CD4-positive, alpha-beta memory T cell (primary cell): Measurements from ENCODE around the gene MLPH. TPM values are rescaled to one million over a fixed set of nuclear protein-coding genes. Genes with fewer than 3 reads are reported as not detected.

Source experiments
- CTCF ChIA-PET: fragments of 350-600 bp; sonication (Branson Sonifier 250); formaldehyde crosslinking; loops from one replicate; lab custom pipeline; 2021; ENCODE audit warnings: inconsistent platforms; ENCODE audit not compliant: partially characterized antibody; lab: Charles Lee
- POLR2A ChIA-PET: fragments of 350-600 bp; sonication (Branson Sonifier 250); formaldehyde crosslinking; loops from one replicate; lab custom pipeline; 2021; ENCODE audit not compliant: partially characterized antibody; lab: Charles Lee
- DNase-seq, 5 donors: peaks; one replicate each; pipeline versions ENCODE4 v3.0.0 to v3.0.0-alpha.2; 2020 to 2022; ENCODE audit warnings: mixed read lengths in 1 of 5
- H3K27ac ChIP-seq: one replicate; pipeline ENCODE4 v1.7.0; 2013; ENCODE audit warnings: low read depth, low read length
- H3K27me3 ChIP-seq: 2 replicates; pipeline ENCODE4 v1.7.0; 2013; ENCODE audit warnings: mild to moderate bottlenecking, low read length, moderate library complexity; ENCODE audit not compliant: insufficient read depth
- H3K36me3 ChIP-seq: 2 replicates; pipeline ENCODE4 v1.7.0; 2013; ENCODE audit warnings: mild to moderate bottlenecking, low read length, moderate library complexity; ENCODE audit not compliant: insufficient read depth
- H3K4me1 ChIP-seq: 2 replicates; pipeline ENCODE4 v1.7.0; 2013; ENCODE audit warnings: mild to moderate bottlenecking, low read length, moderate library complexity; ENCODE audit not compliant: insufficient read depth
- H3K4me3 ChIP-seq, 2 donors: one replicate each; pipeline ENCODE4 v1.7.0; 2013; ENCODE audit warnings: low read length in 2 of 2, mild to moderate bottlenecking in 1 of 2
- H3K9me3 ChIP-seq, 2 donors: one replicate each; pipeline ENCODE4 v1.7.0; 2013; ENCODE audit warnings: low read length in 2 of 2, control low read depth in 1 of 2; ENCODE audit not compliant: control insufficient read depth in 1 of 2
- H3K27ac Mint-ChIP-seq, 7 donors: one replicate each; pipeline ENCODE4 v1.8.0; 2020 to 2021; ENCODE audit warnings: mixed read lengths in 7 of 7, mild to moderate bottlenecking in 6 of 7, inconsistent platforms in 3 of 7, moderate library complexity in 3 of 7
- H3K27me3 Mint-ChIP-seq, 2 donors: one replicate each; pipeline ENCODE4 v1.8.0; 2020 to 2021; ENCODE audit warnings: mixed read lengths in 2 of 2
- H3K36me3 Mint-ChIP-seq, 2 donors: one replicate each; pipeline ENCODE4 v1.8.0; 2020 to 2021; ENCODE audit warnings: mixed read lengths in 2 of 2, inconsistent platforms in 1 of 2, mild to moderate bottlenecking in 1 of 2
- H3K4me1 Mint-ChIP-seq, 4 donors: one replicate each; pipeline ENCODE4 v1.8.0; 2020 to 2021; ENCODE audit warnings: mixed read lengths in 4 of 4, mild to moderate bottlenecking in 1 of 4
- H3K4me3 Mint-ChIP-seq, 8 donors: one replicate each; pipeline ENCODE4 v1.8.0; 2020 to 2021; ENCODE audit warnings: mixed read lengths in 8 of 8, mild to moderate bottlenecking in 7 of 8, moderate library complexity in 6 of 8, inconsistent platforms in 3 of 8
- H3K9me3 Mint-ChIP-seq, 8 donors: one replicate each; pipeline ENCODE4 v1.8.0; 2020 to 2021; ENCODE audit warnings: mixed read lengths in 8 of 8, mild to moderate bottlenecking in 5 of 8, inconsistent platforms in 3 of 8, moderate library complexity in 1 of 8
- intact Hi-C: fragments of 100-400 bp; cut with micrococcal nuclease; formaldehyde crosslinking; loops from one replicate; pipeline ENCODE4 v1.15.1; 2023
- polyA plus RNA-seq, 2 donors: library from polyadenylated mRNA; unstranded; fragments of 300-500 nt; fragmentation: Illumina TruSeq; gene quantifications; one replicate each; pipeline ENCODE4 v1.2.3, GENCODE V29; 2021
- total RNA-seq, 2 experiments: library from RNA; stranded (reverse); gene quantifications; one replicate each; pipeline ENCODE4 v1.2.3, GENCODE V29; 2021

The MLPH gene
- total and polyA plus RNA-seq, 4 experiments from 2014 or later: not detected

- Mint-ChIP-seq H3K36me3 (no peaks in the 10 kb centered on the region), H3K27me3 (no peaks in the 10 kb centered on the region), H3K9me3 (no peaks in the 10 kb centered on the region), H3K27ac (no peak overlapping the region), H3K4me3 (no peak overlapping the region), H3K4me1 (no peaks in the 10 kb centered on the region)
- no peak overlapping the region for H3K27ac ChIP-seq
- H3K27me3 ChIP-seq: no peaks in the 10 kb centered on the region
- H3K4me3 ChIP-seq: no peak overlapping the region
- no peak for DNase-seq
- ChIA-PET POLR2A (no interaction called here), CTCF (interaction anchor here (2.2 kb wide), 1 partner anchor 24 kb away, joined by 7 read pairs; no protein-coding TSS in a partner anchor)
- no peaks in the 10 kb centered on the region for H3K36me3 ChIP-seq
- no peaks in the 10 kb centered on the region for H3K4me1 ChIP-seq
- intact Hi-C loops: no loop called here
- H3K9me3 ChIP-seq: no peaks in the 10 kb centered on the region
Observed at GRCh38 chr2:237547841-237548416, 60.9 kb downstream of the MLPH start.

GRCh38 chr2:237549216-237549615 is 62.2 kb downstream of the MLPH start:
- no peak overlapping the region for H3K27ac ChIP-seq
- H3K27me3 ChIP-seq: no peaks in the 10 kb centered on the region
- H3K4me1 ChIP-seq: no peaks in the 10 kb centered on the region
- Mint-ChIP-seq H3K9me3 (peaks cover 0 to 6% (median 1%) of the 10 kb centered on the region in 8 donors), H3K4me3 (no peak overlapping the region), H3K27ac (no peak overlapping the region), H3K36me3 (no peaks in the 10 kb centered on the region), H3K27me3 (peaks cover 0 to 7% of the 10 kb centered on the region in 2 donors), H3K4me1 (no peaks in the 10 kb centered on the region)
- DNase-seq: no peak
- no peak overlapping the region for H3K4me3 ChIP-seq
- H3K9me3 ChIP-seq: no peaks in the 10 kb centered on the region
- ChIA-PET CTCF (interaction anchor here (1.1 to 1.3 kb wide), 3 partner anchors 23 to 128 kb away, joined by 3 to 5 read pairs (median 4); no protein-coding TSS in a partner anchor), POLR2A (no interaction called here)
- intact Hi-C loops: no loop called here
- H3K36me3 ChIP-seq: no peaks in the 10 kb centered on the region

- Mint-ChIP-seq H3K9me3 (peaks cover 0 to 12% (median 3%) of the 10 kb centered on the region in 8 donors), H3K4me3 (no peak overlapping the region), H3K4me1 (no peaks in the 10 kb centered on the region), H3K27me3 (peaks cover 2 to 7% of the 10 kb centered on the region in 2 donors), H3K36me3 (no peaks in the 10 kb centered on the region), H3K27ac (no peak overlapping the region)
- Histone ChIP-seq H3K36me3 (no peaks in the 10 kb centered on the region), H3K9me3 (no peaks in the 10 kb centered on the region), H3K27me3 (no peaks in the 10 kb centered on the region), H3K27ac (no peak overlapping the region), H3K4me1 (no peaks in the 10 kb centered on the region), H3K4me3 (no peak overlapping the region)
- intact Hi-C loops: no loop called here
- CTCF ChIA-PET: interaction anchor here (1.1 to 1.3 kb wide), 3 partner anchors 22 to 128 kb away, joined by 3 to 5 read pairs (median 4); no protein-coding TSS in a partner anchor
- POLR2A ChIA-PET: no interaction called here
- DNase-seq: no peak
Observed at GRCh38 chr2:237549643-237550415, 62.8 kb downstream of the MLPH start.

GRCh38 chr2:237551071-237551574 is 64.1 kb downstream of the MLPH start:
- Histone ChIP-seq H3K4me3 (no peak overlapping the region), H3K27ac (no peak overlapping the region), H3K36me3 (no peaks in the 10 kb centered on the region), H3K9me3 (peaks cover 0 to 1% of the 10 kb centered on the region in 2 donors), H3K27me3 (no peaks in the 10 kb centered on the region), H3K4me1 (no peaks in the 10 kb centered on the region)
- Mint-ChIP-seq H3K36me3 (no peaks in the 10 kb centered on the region), H3K4me1 (no peaks in the 10 kb centered on the region), H3K4me3 (no peak overlapping the region), H3K9me3 (peaks cover 0 to 20% (median 10%) of the 10 kb centered on the region in 8 donors), H3K27me3 (peaks cover 2 to 7% of the 10 kb centered on the region in 2 donors), H3K27ac (no peak overlapping the region)
- DNase-seq: no peak
- intact Hi-C loops: no loop called here
- CTCF ChIA-PET: no interaction called here
- POLR2A ChIA-PET: no interaction called here

GRCh38 chr2:237552908-237553307 is 65.9 kb downstream of the MLPH start:
- H3K36me3 Mint-ChIP-seq: no peaks in the 10 kb centered on the region
- H3K9me3 Mint-ChIP-seq: peaks cover 0 to 26% (median 14%) of the 10 kb centered on the region in 8 donors
- no peaks in the 10 kb centered on the region for H3K36me3 ChIP-seq
- H3K27ac Mint-ChIP-seq: no peak overlapping the region
- no peak overlapping the region for H3K4me3 Mint-ChIP-seq
- no peak overlapping the region for H3K27ac ChIP-seq
- peaks cover 0 to 4% of the 10 kb centered on the region in 2 donors for H3K9me3 ChIP-seq
- ChIA-PET POLR2A (no interaction called here), CTCF (interaction anchor here (1.2 kb wide), 1 partner anchor 40 kb away, joined by 3 read pairs; no protein-coding TSS in a partner anchor)
- H3K4me1 ChIP-seq: peaks cover 5% of the 10 kb centered on the region
- peaks cover 2 to 12% of the 10 kb centered on the region in 2 donors for H3K27me3 Mint-ChIP-seq
- H3K27me3 ChIP-seq: no peaks in the 10 kb centered on the region
- H3K4me3 ChIP-seq: no peak overlapping the region
- intact Hi-C loops: no loop called here
- peaks cover 9 to 10% (median 10%) of the 10 kb centered on the region in 4 donors for H3K4me1 Mint-ChIP-seq
- DNase-seq: no peak

GRCh38 chr2:237553948-237554347 is 66.9 kb downstream of the MLPH start:
- Histone ChIP-seq H3K36me3 (no peaks in the 10 kb centered on the region), H3K4me3 (no peak overlapping the region), H3K9me3 (peaks cover 0 to 4% of the 10 kb centered on the region in 2 donors), H3K27me3 (no peaks in the 10 kb centered on the region), H3K27ac (no peak overlapping the region), H3K4me1 (peaks cover 5% of the 10 kb centered on the region)
- Mint-ChIP-seq H3K27ac (no peak overlapping the region), H3K4me3 (no peak overlapping the region), H3K9me3 (peaks cover 0 to 26% (median 14%) of the 10 kb centered on the region in 8 donors), H3K4me1 (peaks cover 10 to 12% (median 11%) of the 10 kb centered on the region in 4 donors), H3K36me3 (no peaks in the 10 kb centered on the region), H3K27me3 (peaks cover 2 to 13% of the 10 kb centered on the region in 2 donors)
- intact Hi-C loops: no loop called here
- POLR2A ChIA-PET: no interaction called here
- DNase-seq: no peak
- CTCF ChIA-PET: no interaction called here

- Histone ChIP-seq H3K27me3 (no peaks in the 10 kb centered on the region), H3K4me3 (no peak overlapping the region), H3K9me3 (peaks cover 0 to 4% of the 10 kb centered on the region in 2 donors), H3K27ac (no peak overlapping the region), H3K36me3 (no peaks in the 10 kb centered on the region), H3K4me1 (peaks cover 5% of the 10 kb centered on the region)
- Mint-ChIP-seq H3K27ac (no peak overlapping the region), H3K4me3 (no peak overlapping the region), H3K9me3 (peaks cover 0 to 26% (median 14%) of the 10 kb centered on the region in 8 donors), H3K4me1 (peaks cover 10 to 12% (median 11%) of the 10 kb centered on the region in 4 donors), H3K36me3 (no peaks in the 10 kb centered on the region), H3K27me3 (peaks cover 2 to 15% of the 10 kb centered on the region in 2 donors)
- ChIA-PET POLR2A (no interaction called here), CTCF (interaction anchor here (1.3 to 1.4 kb wide), 2 partner anchors 16 to 43 kb away, joined by 6 to 7 read pairs; no protein-coding TSS in a partner anchor)
- intact Hi-C loops: no loop called here
- no peak for DNase-seq
Observed at GRCh38 chr2:237555560-237555959, 68.5 kb downstream of the MLPH start.
